ENCODE data around the gene XK. TPM values are rescaled to one million over a fixed set of nuclear protein-coding genes. Genes with fewer than 3 reads are reported as not detected.

XK gene, protein sequence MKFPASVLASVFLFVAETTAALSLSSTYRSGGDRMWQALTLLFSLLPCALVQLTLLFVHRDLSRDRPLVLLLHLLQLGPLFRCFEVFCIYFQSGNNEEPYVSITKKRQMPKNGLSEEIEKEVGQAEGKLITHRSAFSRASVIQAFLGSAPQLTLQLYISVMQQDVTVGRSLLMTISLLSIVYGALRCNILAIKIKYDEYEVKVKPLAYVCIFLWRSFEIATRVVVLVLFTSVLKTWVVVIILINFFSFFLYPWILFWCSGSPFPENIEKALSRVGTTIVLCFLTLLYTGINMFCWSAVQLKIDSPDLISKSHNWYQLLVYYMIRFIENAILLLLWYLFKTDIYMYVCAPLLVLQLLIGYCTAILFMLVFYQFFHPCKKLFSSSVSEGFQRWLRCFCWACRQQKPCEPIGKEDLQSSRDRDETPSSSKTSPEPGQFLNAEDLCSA
- total RNA-seq = 1 to 10 TPM in 5 of 6 experiments, under 1 TPM in 1; 0.56 to 4.5 (median 1.6) TPM
- long read RNA-seq, partial matches to known transcripts = 0 of 1 reads
- long read RNA-seq, other reads (novel, unspliced or antisense) = 1 of 1 reads

GRCh38 chrX:37685381-37686359, at the start of gene XK:
Gene XK (plus strand): TSS chrX:37685791. CDS start chrX:37685962, 171 bp downstream.
- no peak for TF ChIP-seq POLR2A (IDR thresholded peaks at IDR 0.05)
- TF ChIP-seq, protein P1, sequence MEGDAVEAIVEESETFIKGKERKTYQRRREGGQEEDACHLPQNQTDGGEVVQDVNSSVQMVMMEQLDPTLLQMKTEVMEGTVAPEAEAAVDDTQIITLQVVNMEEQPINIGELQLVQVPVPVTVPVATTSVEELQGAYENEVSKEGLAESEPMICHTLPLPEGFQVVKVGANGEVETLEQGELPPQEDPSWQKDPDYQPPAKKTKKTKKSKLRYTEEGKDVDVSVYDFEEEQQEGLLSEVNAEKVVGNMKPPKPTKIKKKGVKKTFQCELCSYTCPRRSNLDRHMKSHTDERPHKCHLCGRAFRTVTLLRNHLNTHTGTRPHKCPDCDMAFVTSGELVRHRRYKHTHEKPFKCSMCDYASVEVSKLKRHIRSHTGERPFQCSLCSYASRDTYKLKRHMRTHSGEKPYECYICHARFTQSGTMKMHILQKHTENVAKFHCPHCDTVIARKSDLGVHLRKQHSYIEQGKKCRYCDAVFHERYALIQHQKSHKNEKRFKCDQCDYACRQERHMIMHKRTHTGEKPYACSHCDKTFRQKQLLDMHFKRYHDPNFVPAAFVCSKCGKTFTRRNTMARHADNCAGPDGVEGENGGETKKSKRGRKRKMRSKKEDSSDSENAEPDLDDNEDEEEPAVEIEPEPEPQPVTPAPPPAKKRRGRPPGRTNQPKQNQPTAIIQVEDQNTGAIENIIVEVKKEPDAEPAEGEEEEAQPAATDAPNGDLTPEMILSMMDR (IDR thresholded peaks at IDR 0.05) = no peak
- Histone ChIP-seq H3K4me3 (peak within 1 kb of the TSS; percentile 35 to 60 (median 47)), H3K36me3 (no peaks in the 10 kb centered on the region), H3K27ac (no peak within 1 kb of the TSS), H3K9me3 (no peaks in the 10 kb centered on the region), H3K27me3 (no peaks in the 10 kb centered on the region), H3K4me1 (no peaks in the 10 kb centered on the region)
- ATAC-seq (peak; percentile 81 to 91 (median 84)), DNase-seq (peak; percentile 58 to 67 (median 63))
- WGBS (ENCODE audit: insufficient coverage, low coverage, low lambda C conversion rate, missing lambda C conversion rate) = 41% methylated on average over 13 of the region's 100 CpGs
- intact Hi-C loops (cut with DNase I) = no loop called here

- DNase-seq = no peak
- Histone ChIP-seq H3K36me3 (no peaks in the 10 kb centered on the region), H3K27me3 (no peaks in the 10 kb centered on the region), H3K4me3 (no peak overlapping the region), H3K27ac (no peak overlapping the region), H3K9me3 (no peaks in the 10 kb centered on the region), H3K4me1 (no peaks in the 10 kb centered on the region)
- TF ChIP-seq POLR2A (IDR thresholded peaks at IDR 0.05) = no peak
- intact Hi-C loops (cut with DNase I) = no loop called here
- ATAC-seq = no peak
Measured at GRCh38 chrX:37638047-37638446, 47.5 kb upstream of the XK start.

- TF ChIP-seq POLR2A (IDR thresholded peaks at IDR 0.05) = no peak
- TF ChIP-seq, protein P1 (IDR thresholded peaks at IDR 0.05) = no peak
- no peaks in the 10 kb centered on the region for H3K27me3 ChIP-seq
- intact Hi-C loops (cut with DNase I) = no loop called here
- no peaks in the 10 kb centered on the region for H3K36me3 ChIP-seq
- no peaks in the 10 kb centered on the region for H3K9me3 ChIP-seq
- no peak overlapping the region for H3K4me3 ChIP-seq
- DNase-seq (no peak), ATAC-seq (no peak)
- H3K4me1 ChIP-seq = no peaks in the 10 kb centered on the region
- no peak overlapping the region for H3K27ac ChIP-seq
- 59% methylated on average over 2 of the region's 5 CpGs for WGBS (ENCODE audit: insufficient coverage, low coverage, low lambda C conversion rate, missing lambda C conversion rate)
Measured at GRCh38 chrX:37640142-37640541, 45.4 kb upstream of the XK start.

DNA sequence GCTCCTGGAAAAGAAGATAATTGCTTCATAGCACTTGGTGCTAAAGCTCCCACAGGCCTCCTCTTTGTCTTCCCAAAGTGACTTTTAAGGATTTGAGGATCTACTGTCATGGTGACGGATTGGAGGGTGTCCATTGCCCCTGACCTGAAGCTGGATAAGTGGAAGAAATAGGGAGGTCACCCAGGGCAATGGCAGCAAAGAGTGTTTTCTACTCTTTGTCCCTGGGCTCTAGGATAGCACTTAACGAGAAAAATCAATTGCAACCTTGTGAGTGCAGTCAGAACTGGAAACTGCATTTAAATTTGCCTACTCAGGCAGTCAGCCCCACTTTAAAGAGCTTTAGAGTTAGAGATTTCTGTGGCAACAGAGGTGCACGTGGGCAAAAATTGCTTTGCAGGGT, 43.7 kb upstream of the XK start:
- H3K9me3 ChIP-seq = no peaks in the 10 kb centered on the region
- no peaks in the 10 kb centered on the region for H3K36me3 ChIP-seq
- no peak overlapping the region for H3K27ac ChIP-seq
- H3K27me3 ChIP-seq = no peaks in the 10 kb centered on the region
- no peaks in the 10 kb centered on the region for H3K4me1 ChIP-seq
- no peak for DNase-seq
- 21% methylated on average over 3 of the region's 3 CpGs for WGBS (ENCODE audit: insufficient coverage, low coverage, low lambda C conversion rate, missing lambda C conversion rate)
- intact Hi-C loops (cut with DNase I) = no loop called here
- ATAC-seq = no peak
- TF ChIP-seq POLR2A (IDR thresholded peaks at IDR 0.05) = no peak
- TF ChIP-seq, protein P1 (IDR thresholded peaks at IDR 0.05) = no peak
- H3K4me3 ChIP-seq = no peak overlapping the region

Measured in right lobe of liver (tissue), 6 donors.